GM12865 (cell line): ENCODE data around the gene GC.

Experiments
- DNase-seq: peaks from one replicate; pipeline ENCODE4 v3.0.0; 2010; ENCODE audit warnings: low read depth
- H3K4me3 ChIP-seq: 2 replicates; pipeline ENCODE4 v1.5.1; 2011; ENCODE audit warnings: mild to moderate bottlenecking, low read depth, low read length, control low read depth
- CTCF ChIP-seq: IDR thresholded peaks from 2 replicates; pipeline ENCODE4 v1.5.1; 2011; ENCODE audit warnings: low read length, control low read depth, low read depth, inconsistent platforms; ENCODE audit not compliant: insufficient read depth; ENCODE audit errors: missing control alignments

GC gene

GRCh38 chr4:71709961-71710360, 73.9 kb downstream of the GC start:
- no peak for TF ChIP-seq CTCF
- DNase-seq: no peak
- H3K4me3 ChIP-seq: no peak overlapping the region

GRCh38 chr4:71698141-71698540, 85.7 kb downstream of the GC start:
- no peak overlapping the region for H3K4me3 ChIP-seq
- DNase-seq: no peak
- TF ChIP-seq CTCF: no peak

GRCh38 chr4:71697031-71697430, 86.8 kb downstream of the GC start:
- DNase-seq: no peak
- TF ChIP-seq CTCF: no peak
- H3K4me3 ChIP-seq: no peak overlapping the region

- DNase-seq: no peak
- TF ChIP-seq CTCF: no peak
- no peak overlapping the region for H3K4me3 ChIP-seq
These were observed 88.9 kb downstream of the GC start for GRCh38 chr4:71694961-71695360.

GRCh38 chr4:71692963-71693362, 90.9 kb downstream of the GC start:
- H3K4me3 ChIP-seq: no peak overlapping the region
- no peak for TF ChIP-seq CTCF
- DNase-seq: no peak

- DNase-seq: no peak
- H3K4me3 ChIP-seq: no peak overlapping the region
- no peak for TF ChIP-seq CTCF
These were observed 91.7 kb downstream of the GC start for GRCh38 chr4:71692198-71692597.
